GM18511 (cell line): ENCODE measurements around the gene ZBTB47.

Source experiments
- ATAC-seq: cut with Tn5 transposase; IDR thresholded peaks from one replicate; pipeline ENCODE4 v1.9.1; 2021; ENCODE audit warnings: mild to moderate bottlenecking, moderate library complexity; ENCODE audit not compliant: unreplicated experiment

The ZBTB47 gene

DNA sequence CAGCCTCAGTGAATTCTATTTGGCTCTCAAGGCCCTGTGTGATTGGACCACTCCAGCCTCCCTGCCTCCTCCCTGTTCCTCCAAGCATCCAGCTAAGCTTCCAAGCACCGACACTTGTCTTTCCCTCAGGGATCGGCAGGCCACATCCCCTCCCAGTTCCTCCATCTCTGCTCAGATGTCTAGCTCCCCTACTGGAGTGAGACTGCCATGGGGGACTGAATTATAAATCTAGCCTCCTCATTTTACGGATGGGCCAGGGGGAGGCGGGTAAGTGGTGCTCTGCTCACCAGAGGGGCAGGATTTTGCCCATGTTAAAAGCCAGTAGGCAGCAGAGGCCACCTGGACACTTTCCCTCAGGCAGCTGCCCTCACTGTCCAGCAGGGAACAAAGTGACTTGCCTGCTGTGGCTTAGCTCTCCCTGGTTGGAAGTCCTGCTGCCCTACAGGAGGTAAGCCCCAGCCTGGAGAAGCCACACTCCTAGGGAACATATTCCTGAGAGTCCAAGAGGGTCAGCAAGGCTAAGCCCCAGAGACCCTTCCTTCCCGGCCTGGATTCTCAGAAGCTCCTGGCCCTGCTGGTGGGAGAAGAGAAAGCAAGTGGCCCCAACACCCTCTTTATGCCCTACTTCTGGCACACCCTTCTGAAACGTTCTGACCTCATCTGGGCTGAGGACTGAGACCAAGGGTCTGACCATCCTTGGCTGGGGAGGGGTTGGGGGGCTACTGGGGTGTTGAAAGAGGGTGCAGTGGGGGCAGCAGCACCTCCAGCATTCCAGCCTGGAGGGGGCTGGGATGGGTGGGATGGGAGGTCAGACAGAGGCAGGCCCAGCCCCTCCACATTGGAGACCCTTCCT, 58.2 kb downstream of the ZBTB47 start:
- ATAC-seq: no peak

DNA sequence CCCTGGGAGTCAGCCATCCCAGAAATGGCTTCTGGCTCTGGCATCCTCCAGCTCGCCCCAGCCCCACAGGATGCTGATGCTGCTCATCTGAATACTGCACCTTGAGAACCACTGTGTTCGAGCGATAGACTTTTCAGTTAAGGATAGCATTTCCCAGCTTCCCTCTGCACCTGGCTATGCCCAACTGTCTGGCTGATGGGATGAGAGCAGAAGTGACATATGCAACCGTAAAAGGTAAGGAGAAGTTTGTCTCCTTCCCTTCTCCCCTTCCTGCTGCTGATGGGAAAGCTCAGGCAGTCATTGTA, 58.8 kb downstream of the ZBTB47 start:
- ATAC-seq: no peak

DNA sequence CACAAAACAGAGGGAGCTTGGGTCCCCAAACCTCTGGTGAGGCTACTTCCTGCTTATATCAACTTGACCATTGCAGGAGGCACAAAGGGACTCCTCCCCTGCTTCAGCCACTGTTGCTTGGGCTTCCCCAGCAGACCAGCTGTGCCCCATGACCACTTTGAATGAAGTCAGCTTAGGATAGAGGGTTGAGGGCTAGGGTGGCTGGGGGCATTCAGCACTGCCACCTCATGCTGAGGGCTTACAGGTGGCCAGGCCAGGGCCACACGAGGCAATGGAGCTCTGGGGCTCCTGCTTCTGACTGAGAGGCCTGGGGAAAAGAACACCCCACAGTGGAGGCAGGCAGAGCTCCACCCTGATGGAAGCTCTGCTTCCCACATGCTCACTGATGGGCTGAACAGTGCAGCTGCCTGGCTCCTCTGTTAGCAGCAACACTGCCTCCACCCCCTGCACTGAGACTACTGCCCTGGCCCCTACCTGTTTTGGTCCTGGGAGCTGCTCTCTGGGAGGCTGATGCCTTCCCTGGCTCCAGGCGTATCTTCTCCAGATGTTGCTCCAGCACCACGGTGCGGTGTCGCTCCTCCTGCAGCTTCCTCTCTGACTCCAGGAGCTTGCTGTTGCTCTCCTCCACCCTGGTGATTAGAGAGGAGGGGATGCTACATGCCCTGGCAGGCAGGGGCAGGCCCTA, 59.3 kb downstream of the ZBTB47 start:
- no peak for ATAC-seq

DNA sequence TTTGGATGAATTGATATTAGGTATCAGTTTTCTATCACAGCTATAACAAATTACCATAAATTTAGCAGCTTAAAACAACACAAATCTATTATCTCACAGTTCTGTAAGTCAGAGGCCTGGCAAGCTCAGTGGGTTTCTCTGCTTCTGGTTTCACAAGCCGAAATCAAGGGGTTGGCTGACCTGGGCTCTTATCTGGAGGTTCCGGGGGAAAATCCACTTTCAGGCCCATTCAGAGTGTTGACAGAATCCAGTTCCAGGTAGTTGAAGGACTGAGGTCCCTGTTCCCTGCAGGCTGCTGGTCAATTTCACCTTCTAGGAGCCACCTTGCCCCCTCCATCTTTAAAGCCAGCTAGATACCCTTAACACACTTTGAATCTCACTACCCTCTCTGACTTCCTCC, 60.2 kb downstream of the ZBTB47 start:
- ATAC-seq: no peak

DNA sequence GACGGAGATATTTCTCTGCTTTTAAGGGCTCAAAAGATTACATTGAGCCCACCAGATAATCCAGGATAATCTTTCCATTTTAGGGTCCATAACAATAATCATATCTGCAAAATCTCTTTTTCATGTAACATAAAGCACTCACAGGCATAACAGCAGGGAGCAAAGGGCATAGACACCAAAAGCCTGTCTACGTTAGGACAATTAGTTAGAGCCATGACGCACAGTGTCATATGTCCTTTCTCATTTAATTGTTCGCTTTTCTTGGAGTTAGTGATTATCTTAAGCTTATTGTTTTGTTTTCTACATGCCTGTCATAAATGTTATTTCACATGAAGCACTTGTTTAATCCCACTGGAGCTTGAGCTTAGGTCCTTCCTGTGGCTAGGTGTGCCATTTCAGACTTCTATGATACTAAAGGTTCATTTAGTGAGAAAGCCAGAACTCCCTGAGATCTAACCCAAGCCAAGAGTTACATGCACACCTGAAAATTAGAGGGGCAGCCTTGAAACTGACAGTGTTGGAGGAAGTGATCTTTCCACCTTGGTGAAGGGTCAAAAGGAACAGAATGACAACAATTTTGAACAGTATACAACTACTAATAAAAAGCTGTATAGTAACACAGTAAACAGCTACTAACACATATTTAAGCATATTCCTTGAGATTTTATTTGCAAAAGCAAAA, 60.8 kb downstream of the ZBTB47 start:
- ATAC-seq: no peak
